H1 (cell line): ENCODE results near the gene GNS. TPM values are rescaled to one million over a fixed set of nuclear protein-coding genes. Genes with fewer than 3 reads are reported as not detected.

ENCODE experiments used
- CTCF ChIA-PET: fragments of 300-600 bp; sonication (Branson Sonifier 250); formaldehyde crosslinking; loops from one replicate; lab custom pipeline; 2021; ENCODE audit not compliant: partially characterized antibody; lab: Charles Lee
- POLR2A ChIA-PET: fragments of 300-600 bp; sonication (Branson Sonifier 250); formaldehyde crosslinking; loops from one replicate; lab custom pipeline; 2021; ENCODE audit warnings: inconsistent platforms; ENCODE audit not compliant: partially characterized antibody; lab: Charles Lee
- DNase-seq, 2 experiments: peaks; one replicate each; pipeline versions ENCODE4 v3.0.0 to v3.0.0-alpha.2; 2010 to 2022; ENCODE audit warnings: low spot score in 2 of 2, low read depth in 1 of 2, mixed read lengths in 1 of 2
- FAIRE-seq: peaks from 2 replicates; lab custom pipeline; 2011; peaks lifted over from hg19 to GRCh38; lab: Jason Lieb, UNC
- H2AFZ ChIP-seq: 2 replicates; pipeline ENCODE4 v1.8.1; 2012; ENCODE audit warnings: low read length, inconsistent platforms
- H2AK5ac ChIP-seq: 2 replicates; pipeline ENCODE4 v1.6.1; 2013; ENCODE audit warnings: low read depth, low read length
- H2BK120ac ChIP-seq: replicated peaks from 2 replicates; pipeline ENCODE3; 2013; ENCODE audit warnings: low read depth, low read length, inconsistent platforms
- H2BK12ac ChIP-seq: 2 replicates; pipeline ENCODE4 v1.6.1; 2013; ENCODE audit warnings: low read depth, low read length
- H2BK15ac ChIP-seq: 2 replicates; pipeline ENCODE4 v1.6.1; 2013; ENCODE audit warnings: low read length
- H2BK20ac ChIP-seq: 2 replicates; pipeline ENCODE4 v1.6.1; 2013; ENCODE audit warnings: low read length
- H2BK5ac ChIP-seq: 2 replicates; pipeline ENCODE4 v1.6.1; 2013; ENCODE audit warnings: low read depth, low read length
- H3K14ac ChIP-seq: 2 replicates; pipeline ENCODE4 v1.6.1; 2013; ENCODE audit warnings: inconsistent platforms; ENCODE audit not compliant: insufficient read length
- H3K18ac ChIP-seq: 2 replicates; pipeline ENCODE4 v1.6.1; 2013; ENCODE audit warnings: low read length; ENCODE audit errors: extremely low read depth
- H3K23ac ChIP-seq: 2 replicates; pipeline ENCODE4 v1.6.1; 2013; ENCODE audit warnings: inconsistent platforms; ENCODE audit not compliant: insufficient read length
- H3K23me2 ChIP-seq: 2 replicates; pipeline ENCODE4 v1.6.1; 2013; ENCODE audit warnings: low read depth, low read length
- H3K27ac ChIP-seq: 2 replicates; pipeline ENCODE4 v1.6.1; 2011; ENCODE audit warnings: low read depth, low read length, inconsistent platforms
- H3K27me3 ChIP-seq, 4 experiments: replicated peaks in 1 of 4; 1 replicate in 1 of 4; 2 replicates in 3 of 4; pipeline versions ENCODE4 v1.6.1 to v1.8.1; 2011 to 2013; ENCODE audit warnings: low read length in 3 of 4, mild to moderate bottlenecking in 3 of 4, inconsistent platforms in 2 of 4, mixed read lengths in 2 of 4, moderate library complexity in 1 of 4; ENCODE audit not compliant: control insufficient read depth in 3 of 4, insufficient read depth in 3 of 4; ENCODE audit errors: extremely low read depth in 1 of 4
- H3K36me3 ChIP-seq, 4 experiments: 2 replicates each; pipeline versions ENCODE4 v1.6.1 to v1.8.1; 2011 to 2013; ENCODE audit warnings: mild to moderate bottlenecking in 4 of 4, low read length in 3 of 4, moderate library complexity in 2 of 4, control low read depth in 1 of 4, inconsistent platforms in 1 of 4; ENCODE audit not compliant: insufficient read depth in 4 of 4, control insufficient read depth in 2 of 4
- H3K4ac ChIP-seq: replicated peaks from 2 replicates; pipeline ENCODE3; 2013; ENCODE audit warnings: low read length, low read depth, mixed read lengths, inconsistent platforms; ENCODE audit not compliant: insufficient read length
- H3K4me1 ChIP-seq, 4 experiments: replicated peaks in 1 of 4; 1 replicate in 1 of 4; 2 replicates in 3 of 4; pipeline versions ENCODE4 v1.6.1 to v1.8.1; 2011 to 2013; ENCODE audit warnings: low read length in 3 of 4, inconsistent platforms in 2 of 4, mixed read lengths in 1 of 4; ENCODE audit not compliant: insufficient read depth in 4 of 4, control insufficient read depth in 3 of 4
- H3K4me2 ChIP-seq, 2 experiments: 2 replicates each; pipeline versions ENCODE4 v1.6.1 to v1.8.1; 2011 to 2013; ENCODE audit warnings: low read depth in 2 of 2, low read length in 2 of 2, control low read depth in 1 of 2, inconsistent platforms in 1 of 2, mild to moderate bottlenecking in 1 of 2; ENCODE audit not compliant: insufficient read depth in 1 of 2
- H3K4me3 ChIP-seq, 4 experiments: fragments of 200-600, 300-600 bp in 1 of 4; sonication (generic), shearing (Covaris generic), sonication (Bioruptor Twin) in 1 of 4; 2 replicates each; pipeline versions ENCODE4 v1.5.1 to v1.8.1; 2011 to 2016; ENCODE audit warnings: low read length in 4 of 4, low read depth in 3 of 4, control low read depth in 2 of 4, inconsistent platforms in 2 of 4, mild to moderate bottlenecking in 2 of 4, mixed read lengths in 1 of 4, moderate library complexity in 1 of 4; ENCODE audit not compliant: insufficient read depth in 2 of 4; ENCODE audit errors: extremely low read depth in 1 of 4
- H3K56ac ChIP-seq: replicated peaks from 2 replicates; pipeline ENCODE3; 2013; ENCODE audit warnings: low read depth, mild to moderate bottlenecking, mixed read lengths, low read length, inconsistent platforms; ENCODE audit not compliant: insufficient read length
- H3K79me1 ChIP-seq: 2 replicates; pipeline ENCODE4 v1.6.1; 2013; ENCODE audit warnings: low read depth, low read length, control low read depth
- H3K79me2 ChIP-seq, 2 experiments: 2 replicates each; pipeline versions ENCODE4 v1.6.1 to v1.8.1; 2012 to 2013; ENCODE audit warnings: low read length in 2 of 2, mild to moderate bottlenecking in 2 of 2, inconsistent platforms in 1 of 2; ENCODE audit not compliant: insufficient read depth in 2 of 2, control insufficient read depth in 1 of 2
- H3K9ac ChIP-seq, 4 experiments: replicated peaks in 1 of 4; 1 replicate in 1 of 4; 2 replicates in 3 of 4; pipeline versions ENCODE4 v1.6.1 to v1.8.1; 2011 to 2013; ENCODE audit warnings: low read depth in 3 of 4, low read length in 3 of 4, control low read depth in 2 of 4, mild to moderate bottlenecking in 2 of 4, moderate library complexity in 2 of 4, inconsistent platforms in 1 of 4; ENCODE audit errors: extremely low read depth in 1 of 4
- H3K9me3 ChIP-seq, 2 experiments: 2 replicates each; pipeline versions ENCODE4 v1.6.1 to v1.8.1; 2012 to 2013; ENCODE audit warnings: mild to moderate bottlenecking in 2 of 2, moderate library complexity in 2 of 2, control low read depth in 1 of 2, inconsistent platforms in 1 of 2, low read depth in 1 of 2, low read length in 1 of 2, mixed read lengths in 1 of 2; ENCODE audit not compliant: insufficient read depth in 2 of 2
- H4K20me1 ChIP-seq, 2 experiments: replicated peaks in 1 of 2; 2 replicates each; pipeline versions ENCODE3 to v1.8.1; 2011 to 2013; ENCODE audit warnings: inconsistent platforms in 2 of 2, low read length in 2 of 2, mild to moderate bottlenecking in 1 of 2; ENCODE audit not compliant: insufficient read depth in 2 of 2, control insufficient read depth in 1 of 2
- H4K5ac ChIP-seq: 2 replicates; pipeline ENCODE4 v1.6.1; 2013; ENCODE audit warnings: low read length, low read depth, mixed read lengths, inconsistent platforms; ENCODE audit not compliant: insufficient read length
- H4K8ac ChIP-seq: 2 replicates; pipeline ENCODE4 v1.8.0; 2013; ENCODE audit warnings: mild to moderate bottlenecking, moderate library complexity, low read length, inconsistent platforms; ENCODE audit not compliant: insufficient read depth; ENCODE audit errors: extremely low read depth
- H4K91ac ChIP-seq: replicated peaks from 2 replicates; pipeline ENCODE3; 2013; ENCODE audit warnings: low read length, mixed read lengths, inconsistent platforms; ENCODE audit not compliant: insufficient read length
- ASH2L ChIP-seq: fragments of 200-600, 300-600 bp; sonication (generic); IDR thresholded peaks from one replicate; pipeline ENCODE4 v1.7.1; 2017; ENCODE audit warnings: low read length
- BACH1 ChIP-seq: IDR thresholded peaks from 2 replicates; pipeline ENCODE4 v1.6.1; 2012; ENCODE audit warnings: low read length, improper control_type of control experiment
- CBX8 ChIP-seq: fragments of 300-800, 300-1000 bp; sonication (generic); IDR thresholded peaks from 2 replicates; pipeline ENCODE4 v1.7.1; 2016; ENCODE audit warnings: low read depth, low read length, borderline replicate concordance
- CEBPB ChIP-seq: IDR thresholded peaks from 2 replicates; pipeline ENCODE4 v1.6.1; 2012; ENCODE audit warnings: low read depth, low read length
- FOSL1 ChIP-seq: IDR thresholded peaks from 2 replicates; pipeline ENCODE4 v1.6.1; 2011; ENCODE audit warnings: mild to moderate bottlenecking, low read depth, low read length, moderate library complexity; ENCODE audit not compliant: insufficient read depth
- GTF2F1 ChIP-seq: IDR thresholded peaks from 2 replicates; pipeline ENCODE4 v1.6.1; 2012; ENCODE audit warnings: low read depth, low read length, improper control_type of control experiment, borderline replicate concordance
- HDAC2 ChIP-seq, 2 experiments: fragments of 300-600 bp in 1 of 2; sonication (generic) in 1 of 2; IDR thresholded peaks; 2 replicates each; pipeline ENCODE4 v1.6.1; 2011 to 2012; ENCODE audit warnings: low read depth in 2 of 2, low read length in 2 of 2, mild to moderate bottlenecking in 2 of 2, moderate library complexity in 2 of 2, borderline replicate concordance in 1 of 2, inconsistent platforms in 1 of 2
- KDM4A ChIP-seq: IDR thresholded peaks from one replicate; pipeline ENCODE4 v1.7.1; 2012; ENCODE audit warnings: low read depth, mild to moderate bottlenecking, moderate library complexity, low read length, inconsistent platforms; ENCODE audit not compliant: severe bottlenecking
- KDM5A ChIP-seq: fragments of 200-600 bp; IDR thresholded peaks from 2 replicates; pipeline ENCODE4 v1.7.1; 2012; ENCODE audit warnings: mild to moderate bottlenecking, low read length, inconsistent platforms, mixed read lengths
- RFX5 ChIP-seq: IDR thresholded peaks from 2 replicates; pipeline ENCODE4 v1.6.1; 2011; ENCODE audit warnings: low read depth, low read length, improper control_type of control experiment, borderline replicate concordance
- SIX5 ChIP-seq: IDR thresholded peaks from 2 replicates; pipeline ENCODE4 v1.6.1; 2011; ENCODE audit warnings: mild to moderate bottlenecking, low read depth, low read length
- SP2 ChIP-seq: IDR thresholded peaks from 2 replicates; pipeline ENCODE4 v1.6.1; 2012; ENCODE audit warnings: mild to moderate bottlenecking, low read length, inconsistent platforms
- SUZ12 ChIP-seq: fragments of 200-600 bp; sonication (generic); IDR thresholded peaks from 2 replicates; pipeline ENCODE4 v1.6.1; 2012; ENCODE audit warnings: mild to moderate bottlenecking, inconsistent platforms, low read length, moderate library complexity, mixed read lengths
- WGBS, 2 experiments: shearing (Covaris generic) in 1 of 2; methylation state at CpG; one replicate each; pipeline versions ENCODE4 v1.1.6 to v1.1.7; 2013 to 2015; ENCODE audit warnings: low lambda C conversion rate in 2 of 2, mixed read lengths in 2 of 2, inconsistent platforms in 1 of 2, low coverage in 1 of 2, missing lambda C conversion rate in 1 of 2; ENCODE audit not compliant: insufficient replicate concordance in 2 of 2, insufficient coverage in 1 of 2, insufficient read length in 1 of 2; ENCODE audit errors: extremely low coverage in 1 of 2, missing lambda C conversion rate in 1 of 2; 5-methylcytosine and 5-hydroxymethylcytosine counted together
- polyA plus RNA-seq, 7 experiments: library from polyadenylated mRNA; depleted of rRNA in 3 of 7; stranded (reverse) in 5 of 7; unstranded in 2 of 7; fragments of >200 nt in 5 of 7; fragments of 200-250 nt in 2 of 7; gene quantifications; 1 replicate in 5 of 7; 2 replicates in 1 of 7; 4 replicates in 1 of 7; pipeline versions ENCODE4 v1.2.1 to v1.2.3, GENCODE V29; 2011 to 2013; ENCODE audit warnings: missing spikeins in 2 of 7, mixed read lengths in 2 of 7
- total RNA-seq: library from RNA; stranded (reverse); fragmentation: NEBNext Ultra II Directional; extraction: Animal tissue kit (Norgen Biotek cat#: 25700); gene quantifications from 2 replicates; pipeline ENCODE4 v1.2.1, GENCODE V29; 2021
- TF ChIP-seq, protein P1 (sequence below): IDR thresholded peaks from 2 replicates; pipeline ENCODE4 v1.6.1; 2011; ENCODE audit warnings: low read depth, mild to moderate bottlenecking, low read length; ENCODE audit not compliant: insufficient read depth

Gene GNS
- total and polyA plus RNA-seq, 2 of the 8 experiments (the other 6 are each of a cell fraction or from before 2014, with no cell fraction given), result 16.0 to 28.5 TPM

DNA sequence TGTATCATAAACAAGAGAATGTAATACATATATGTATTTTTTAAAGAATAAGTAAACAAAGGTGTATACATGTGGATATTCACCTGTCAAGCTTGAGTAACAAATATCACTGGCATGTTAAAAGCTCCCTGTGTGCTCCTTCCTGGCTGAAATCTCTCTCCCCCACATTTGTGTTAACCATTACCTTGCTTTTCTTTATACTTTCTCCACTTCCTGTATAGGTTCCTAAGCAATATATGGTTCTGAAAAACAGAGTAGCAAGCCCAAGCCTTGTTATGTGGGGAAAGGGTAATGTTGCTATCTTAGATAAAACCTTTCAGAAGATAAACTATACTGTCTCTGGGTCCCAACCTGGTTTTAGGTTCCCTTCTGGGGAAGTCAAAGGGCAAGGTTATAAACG is 32.9 kb upstream of the GNS start:
- no peak for DNase-seq
- POLR2A ChIA-PET, result no interaction called here
- H3K36me3 ChIP-seq, result no peaks in the 10 kb centered on the region
- no peak overlapping the region for H4K5ac ChIP-seq
- H3K27me3 ChIP-seq, result no peaks in the 10 kb centered on the region
- H2BK12ac ChIP-seq, result no peak overlapping the region
- H3K9me3 ChIP-seq, result no peaks in the 10 kb centered on the region
- no peak overlapping the region for H3K4me2 ChIP-seq
- WGBS, 2 experiments, result 75% methylated on average over 1 of the region's 1 CpG; no CpG with 5 or more reads in 1 of the 2 experiments
- no peak overlapping the region for H2BK20ac ChIP-seq
- peaks cover 2% of the 10 kb centered on the region; the same call in 1 of the 2 replicates for H3K23me2 ChIP-seq
- H3K4ac ChIP-seq, result no peak overlapping the region
- H3K14ac ChIP-seq, result no peak overlapping the region
- H4K91ac ChIP-seq, result no peak overlapping the region
- no peak overlapping the region for H2BK120ac ChIP-seq
- H2BK15ac ChIP-seq, result no peak overlapping the region
- CTCF ChIA-PET, result interaction anchor here (0.9 to 2.3 kb wide), 3 partner anchors 9 to 91 kb away, joined by 3 to 20 read pairs (median 5); no protein-coding TSS in a partner anchor
- no peak overlapping the region for H3K56ac ChIP-seq
- no peaks in the 10 kb centered on the region for H3K79me2 ChIP-seq
- TF ChIP-seq BACH1, result no peak
- no peak for TF ChIP-seq SUZ12
- no peak for TF ChIP-seq HDAC2 (IDR thresholded peaks at IDR 0.05; ENCODE audit: borderline replicate concordance in 1 of 2, low read depth in 2 of 2, low read length in 2 of 2)
- TF ChIP-seq, protein P1, sequence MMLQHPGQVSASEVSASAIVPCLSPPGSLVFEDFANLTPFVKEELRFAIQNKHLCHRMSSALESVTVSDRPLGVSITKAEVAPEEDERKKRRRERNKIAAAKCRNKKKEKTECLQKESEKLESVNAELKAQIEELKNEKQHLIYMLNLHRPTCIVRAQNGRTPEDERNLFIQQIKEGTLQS, result no peak
- no peak for TF ChIP-seq SP2
- no peak for TF ChIP-seq KDM5A
- TF ChIP-seq RFX5, result no peak
- TF ChIP-seq FOSL1, result no peak
- no peak for TF ChIP-seq CEBPB
- TF ChIP-seq KDM4A, result no peak
- TF ChIP-seq GTF2F1, result no peak
- TF ChIP-seq CBX8, result no peak
- no peak for TF ChIP-seq ASH2L
- no peak for TF ChIP-seq SIX5
- TF ChIP-seq, all 59 proteins: peak for 0
- Histone ChIP-seq H3K4me3 (no peak overlapping the region), H3K27ac (no peak overlapping the region), H4K20me1 (no peaks in the 10 kb centered on the region), H3K79me1 (no peaks in the 10 kb centered on the region), H2BK5ac (no peak overlapping the region), H2AFZ (no peak overlapping the region), H3K9ac (no peak overlapping the region), H3K23ac (no peak overlapping the region), H3K4me1 (peaks cover 0 to 6% (median 4%) of the 10 kb centered on the region in 4 experiments; a peak in 4 of 7 replicates), H3K18ac (no peak overlapping the region), H2AK5ac (no peak overlapping the region), H4K8ac (no peak overlapping the region)
- no peak for FAIRE-seq
